ENCODE measurements around the gene WDFY2. TPM values are rescaled to one million over a fixed set of nuclear protein-coding genes. Genes with fewer than 3 reads are reported as not detected.

WDFY2 gene
- total and polyA plus RNA-seq, 2 donors = 3.4 to 7.4 TPM

DNA sequence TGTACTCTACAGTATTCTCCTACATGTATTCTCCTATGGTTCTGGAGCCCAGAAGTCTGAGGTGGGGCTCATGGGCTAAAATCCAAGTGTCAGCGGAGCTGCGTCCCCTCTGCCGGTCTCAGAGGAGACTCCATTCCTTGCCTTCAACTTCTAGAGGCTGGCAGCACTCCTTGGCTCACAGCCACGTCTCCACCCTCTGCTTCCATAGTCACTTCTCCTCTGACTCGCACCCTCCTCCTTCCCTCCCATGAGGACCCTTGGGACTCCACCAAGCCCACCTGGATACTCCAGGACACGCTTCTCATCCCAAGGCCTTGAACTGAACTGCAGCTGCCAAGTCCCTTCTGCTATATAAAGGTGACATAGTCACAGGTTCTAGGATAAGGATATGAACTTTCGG lies 191.9 kb downstream of the WDFY2 start:
- Histone ChIP-seq H3K9me3 (ENCODE audit: control insufficient read depth in 2 of 2, insufficient read depth in 1 of 2, low read length in 1 of 2) (no peaks in the 10 kb centered on the region), H3K27me3 (ENCODE audit: control insufficient read depth in 2 of 2, insufficient read depth in 1 of 2, low read length in 1 of 2) (no peaks in the 10 kb centered on the region), H3K27ac (ENCODE audit: low read depth in 1 of 2, low read length in 1 of 2) (no peak overlapping the region), H3K4me3 (ENCODE audit: low read length in 2 of 2) (no peak overlapping the region), H3K36me3 (ENCODE audit: control insufficient read depth in 2 of 2, insufficient read depth in 2 of 2, low read length in 1 of 2) (peaks cover 0 to 4% of the 10 kb centered on the region in 2 donors), H3K4me1 (ENCODE audit: control insufficient read depth in 2 of 2, insufficient read depth in 2 of 2, low read length in 2 of 2) (no peaks in the 10 kb centered on the region)
- no peak for DNase-seq (ENCODE audit: low read depth in 6 of 9, low spot score in 9 of 9)
- WGBS = 96% methylated on average over 7 of the region's 7 CpGs

DNA sequence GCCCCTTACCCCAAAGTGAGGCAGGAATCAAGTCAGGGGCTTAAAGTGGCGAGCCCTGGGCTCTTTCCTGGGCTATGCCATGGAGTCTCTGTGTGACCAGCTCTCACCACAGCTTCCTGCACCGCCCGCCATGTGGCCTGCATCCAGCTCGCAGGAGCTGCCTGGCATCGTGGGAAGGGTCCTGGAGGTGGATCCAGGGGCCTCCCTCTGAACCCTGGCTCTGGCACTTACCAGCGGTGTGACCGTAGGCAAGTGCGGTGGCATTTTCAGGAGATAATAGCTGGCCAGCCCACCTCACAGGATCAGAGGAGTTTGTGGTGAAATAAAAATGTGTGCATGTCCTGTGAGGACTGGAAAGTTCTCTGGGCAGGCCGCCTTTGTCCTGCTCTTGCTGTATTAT lies 193.7 kb downstream of the WDFY2 start:
- Histone ChIP-seq H3K4me3 (ENCODE audit: low read length in 2 of 2) (no peak overlapping the region), H3K36me3 (ENCODE audit: control insufficient read depth in 2 of 2, insufficient read depth in 2 of 2, low read length in 1 of 2) (no peaks in the 10 kb centered on the region), H3K27me3 (ENCODE audit: control insufficient read depth in 2 of 2, insufficient read depth in 1 of 2, low read length in 1 of 2) (no peaks in the 10 kb centered on the region), H3K4me1 (ENCODE audit: control insufficient read depth in 2 of 2, insufficient read depth in 2 of 2, low read length in 2 of 2) (no peaks in the 10 kb centered on the region), H3K9me3 (ENCODE audit: control insufficient read depth in 2 of 2, insufficient read depth in 1 of 2, low read length in 1 of 2) (no peaks in the 10 kb centered on the region), H3K27ac (ENCODE audit: low read depth in 1 of 2, low read length in 1 of 2) (no peak overlapping the region)
- no peak for DNase-seq (ENCODE audit: low read depth in 6 of 9, low spot score in 9 of 9)
- WGBS = 69% methylated on average over 9 of the region's 9 CpGs

DNA sequence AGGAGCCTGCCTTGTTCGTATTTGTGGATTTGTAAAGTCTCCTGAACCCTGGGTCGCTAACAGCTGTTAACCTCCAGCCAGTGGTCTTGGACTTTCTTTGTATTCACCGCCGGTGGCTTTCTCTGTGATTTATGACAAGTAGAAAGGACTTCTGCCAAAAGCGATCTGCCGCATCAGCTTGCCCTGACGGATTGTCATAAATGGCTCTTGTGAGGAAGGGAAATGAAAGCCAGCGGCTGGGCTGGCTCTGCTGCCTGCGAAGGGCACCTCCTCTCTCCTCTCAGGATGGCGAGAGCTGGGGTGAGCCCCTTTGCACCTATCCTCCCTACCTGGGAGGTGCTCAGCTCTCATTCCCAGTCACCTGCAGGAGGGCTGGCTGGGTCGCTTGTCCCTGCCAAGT lies 194.1 kb downstream of the WDFY2 start:
- DNase-seq (ENCODE audit: low read depth in 6 of 9, low spot score in 9 of 9) = no peak
- H3K4me1 ChIP-seq (ENCODE audit: control insufficient read depth in 2 of 2, insufficient read depth in 2 of 2, low read length in 2 of 2) = no peaks in the 10 kb centered on the region
- H3K36me3 ChIP-seq (ENCODE audit: control insufficient read depth in 2 of 2, insufficient read depth in 2 of 2, low read length in 1 of 2) = no peaks in the 10 kb centered on the region
- H3K27ac ChIP-seq (ENCODE audit: low read depth in 1 of 2, low read length in 1 of 2) = no peak overlapping the region
- no peak overlapping the region for H3K4me3 ChIP-seq (ENCODE audit: low read length in 2 of 2)
- H3K27me3 ChIP-seq (ENCODE audit: control insufficient read depth in 2 of 2, insufficient read depth in 1 of 2, low read length in 1 of 2) = no peaks in the 10 kb centered on the region
- H3K9me3 ChIP-seq (ENCODE audit: control insufficient read depth in 2 of 2, insufficient read depth in 1 of 2, low read length in 1 of 2) = no peaks in the 10 kb centered on the region
- 47% methylated on average over 11 of the region's 11 CpGs for WGBS

DNA sequence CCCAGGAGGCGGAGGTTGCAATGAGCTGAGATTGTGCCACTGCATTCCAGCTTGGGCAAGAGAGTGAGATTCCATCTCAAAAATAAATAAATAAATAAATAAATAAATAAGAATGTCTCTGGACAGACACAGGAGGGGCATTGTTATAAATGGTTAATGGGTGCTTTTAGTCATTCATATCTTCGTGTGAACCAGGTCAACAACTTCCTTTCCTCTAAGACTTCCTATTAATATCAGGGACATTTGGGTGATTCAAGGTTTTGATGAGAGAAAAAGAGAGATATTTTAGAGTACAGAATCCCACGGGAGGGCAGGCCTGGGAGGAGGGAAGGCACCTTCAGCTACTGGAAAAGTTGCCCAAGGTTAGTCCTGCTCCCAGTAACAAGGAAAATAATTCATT lies 195.8 kb downstream of the WDFY2 start:
- H3K27me3 ChIP-seq (ENCODE audit: control insufficient read depth in 2 of 2, insufficient read depth in 1 of 2, low read length in 1 of 2) = no peaks in the 10 kb centered on the region
- no peak overlapping the region for H3K27ac ChIP-seq (ENCODE audit: low read depth in 1 of 2, low read length in 1 of 2)
- no peaks in the 10 kb centered on the region for H3K4me1 ChIP-seq (ENCODE audit: control insufficient read depth in 2 of 2, insufficient read depth in 2 of 2, low read length in 2 of 2)
- no peak overlapping the region for H3K4me3 ChIP-seq (ENCODE audit: low read length in 2 of 2)
- no peaks in the 10 kb centered on the region for H3K9me3 ChIP-seq (ENCODE audit: control insufficient read depth in 2 of 2, insufficient read depth in 1 of 2, low read length in 1 of 2)
- H3K36me3 ChIP-seq (ENCODE audit: control insufficient read depth in 2 of 2, insufficient read depth in 2 of 2, low read length in 1 of 2) = no peaks in the 10 kb centered on the region
- WGBS = 94% methylated on average over 3 of the region's 3 CpGs
- DNase-seq (ENCODE audit: low read depth in 6 of 9, low spot score in 9 of 9) = no peak

DNA sequence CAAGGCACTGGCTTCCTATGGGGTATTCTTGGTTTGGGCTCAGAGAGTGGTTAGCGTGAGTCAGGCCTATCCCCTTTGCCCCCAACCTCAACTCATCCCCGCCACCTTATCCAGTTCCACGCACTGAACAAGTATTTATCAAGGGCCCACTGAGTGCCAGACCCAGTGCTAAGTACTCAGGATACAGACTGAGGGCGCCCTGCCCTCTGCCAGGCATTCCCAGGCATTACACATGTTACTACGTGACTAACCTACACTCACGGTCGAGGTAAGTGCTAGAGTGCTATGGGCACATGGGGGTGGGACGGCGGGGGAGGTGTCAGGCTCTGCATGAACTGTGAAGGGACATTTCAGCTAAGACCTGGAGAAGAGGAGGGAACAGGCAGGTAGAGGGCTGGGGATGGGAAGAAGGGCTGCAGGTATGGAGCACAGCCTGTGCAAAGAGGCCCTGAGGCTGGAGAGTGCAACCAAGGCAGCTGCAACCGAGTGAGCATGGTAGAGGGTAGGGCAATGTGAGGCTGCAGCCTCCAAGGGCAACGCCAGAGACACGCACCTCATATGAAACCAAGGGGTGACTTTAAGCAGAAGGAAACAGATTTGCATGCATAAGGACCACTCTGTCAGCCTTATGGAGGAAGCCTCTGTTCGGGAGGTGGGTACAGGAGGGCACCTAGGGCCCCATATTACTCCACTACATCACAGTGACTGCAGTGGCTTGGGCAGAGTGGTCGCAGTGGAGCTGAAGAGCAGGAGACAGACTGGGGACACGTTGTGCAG lies 197.2 kb downstream of the WDFY2 start:
- Histone ChIP-seq H3K4me1 (ENCODE audit: control insufficient read depth in 2 of 2, insufficient read depth in 2 of 2, low read length in 2 of 2) (no peaks in the 10 kb centered on the region), H3K27ac (ENCODE audit: low read depth in 1 of 2, low read length in 1 of 2) (no peak overlapping the region), H3K27me3 (ENCODE audit: control insufficient read depth in 2 of 2, insufficient read depth in 1 of 2, low read length in 1 of 2) (no peaks in the 10 kb centered on the region), H3K36me3 (ENCODE audit: control insufficient read depth in 2 of 2, insufficient read depth in 2 of 2, low read length in 1 of 2) (no peaks in the 10 kb centered on the region), H3K4me3 (ENCODE audit: low read length in 2 of 2) (no peak overlapping the region), H3K9me3 (ENCODE audit: control insufficient read depth in 2 of 2, insufficient read depth in 1 of 2, low read length in 1 of 2) (no peaks in the 10 kb centered on the region)
- 91% methylated on average over 15 of the region's 15 CpGs for WGBS
- DNase-seq (ENCODE audit: low read depth in 6 of 9, low spot score in 9 of 9) = peak in 1 of 9 donors; percentile 29

DNA sequence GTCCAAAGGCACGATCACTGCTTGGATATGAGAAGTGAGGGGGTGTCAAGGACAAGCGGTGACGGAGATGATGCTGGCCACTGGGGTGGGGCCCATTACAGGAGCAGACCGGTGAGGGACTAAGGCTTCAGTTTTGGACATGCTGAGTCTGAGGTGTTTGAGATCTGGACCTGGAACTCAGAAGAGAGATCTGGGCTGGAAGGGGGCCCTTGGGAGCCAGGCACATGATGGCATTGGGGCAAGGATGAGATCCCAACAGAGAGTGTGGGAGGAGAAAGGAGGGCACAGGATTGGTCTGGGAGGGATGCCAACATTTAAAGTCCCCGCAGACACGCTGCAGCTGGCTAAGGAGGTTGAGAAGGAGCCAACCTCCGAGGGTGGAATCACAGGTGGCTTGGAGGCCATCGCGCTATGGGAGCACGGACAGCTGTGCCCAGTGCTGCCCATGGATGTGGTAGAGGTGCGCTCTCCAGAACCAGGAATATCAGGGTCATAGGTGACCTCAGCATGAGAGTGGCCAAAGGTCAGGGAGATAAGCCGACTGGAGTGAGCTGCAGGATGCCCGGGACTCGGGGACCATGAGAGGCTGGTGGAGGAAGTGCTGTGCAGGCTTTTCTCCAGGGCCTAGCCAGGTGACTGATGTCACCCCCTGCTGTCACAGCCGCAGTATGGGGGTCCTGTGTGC lies 197.9 kb downstream of the WDFY2 start:
- no peak overlapping the region for H3K4me3 ChIP-seq (ENCODE audit: low read length in 2 of 2)
- 97% methylated on average over 15 of the region's 15 CpGs for WGBS
- DNase-seq (ENCODE audit: low read depth in 6 of 9, low spot score in 9 of 9) = no peak
- no peaks in the 10 kb centered on the region for H3K27me3 ChIP-seq (ENCODE audit: control insufficient read depth in 2 of 2, insufficient read depth in 1 of 2, low read length in 1 of 2)
- no peaks in the 10 kb centered on the region for H3K36me3 ChIP-seq (ENCODE audit: control insufficient read depth in 2 of 2, insufficient read depth in 2 of 2, low read length in 1 of 2)
- no peak overlapping the region for H3K27ac ChIP-seq (ENCODE audit: low read depth in 1 of 2, low read length in 1 of 2)
- no peaks in the 10 kb centered on the region for H3K9me3 ChIP-seq (ENCODE audit: control insufficient read depth in 2 of 2, insufficient read depth in 1 of 2, low read length in 1 of 2)
- H3K4me1 ChIP-seq (ENCODE audit: control insufficient read depth in 2 of 2, insufficient read depth in 2 of 2, low read length in 2 of 2) = no peaks in the 10 kb centered on the region

DNA sequence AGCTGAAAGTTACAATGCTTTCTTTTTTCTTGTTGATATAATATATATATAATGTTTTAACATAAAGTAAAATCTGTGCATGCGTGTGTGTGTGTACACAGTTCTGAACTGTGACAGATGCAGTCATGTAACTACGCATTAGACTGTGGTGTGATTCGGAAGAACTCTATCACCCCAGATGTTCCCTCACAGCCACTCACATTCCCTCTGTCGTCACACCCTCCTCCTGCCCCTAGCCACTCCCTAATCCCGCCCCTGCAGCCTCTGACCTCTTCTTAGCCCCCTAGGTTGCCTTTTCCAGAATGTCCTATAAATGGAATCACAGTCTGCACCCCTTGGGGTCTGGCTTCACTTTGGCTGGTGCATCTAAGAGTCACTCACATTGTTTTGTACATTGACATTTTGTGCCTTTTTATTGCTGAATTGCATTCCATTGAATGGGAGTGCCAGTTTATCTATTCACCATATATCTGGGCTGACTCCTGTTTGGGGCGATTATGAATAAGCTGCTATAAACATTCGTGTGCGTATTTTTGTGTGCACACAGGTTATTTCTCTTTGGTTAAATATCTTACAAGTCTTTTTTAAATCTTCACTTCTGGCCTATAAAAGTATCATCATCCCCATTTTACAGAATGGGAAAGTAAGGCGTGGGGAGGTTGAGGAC lies 199.3 kb downstream of the WDFY2 start:
- H3K27me3 ChIP-seq (ENCODE audit: control insufficient read depth in 2 of 2, insufficient read depth in 1 of 2, low read length in 1 of 2) = no peaks in the 10 kb centered on the region
- no peaks in the 10 kb centered on the region for H3K4me1 ChIP-seq (ENCODE audit: control insufficient read depth in 2 of 2, insufficient read depth in 2 of 2, low read length in 2 of 2)
- H3K9me3 ChIP-seq (ENCODE audit: control insufficient read depth in 2 of 2, insufficient read depth in 1 of 2, low read length in 1 of 2) = no peaks in the 10 kb centered on the region
- no peaks in the 10 kb centered on the region for H3K36me3 ChIP-seq (ENCODE audit: control insufficient read depth in 2 of 2, insufficient read depth in 2 of 2, low read length in 1 of 2)
- H3K4me3 ChIP-seq (ENCODE audit: low read length in 2 of 2) = no peak overlapping the region
- DNase-seq (ENCODE audit: low read depth in 6 of 9, low spot score in 9 of 9) = no peak
- WGBS = 97% methylated on average over 9 of the region's 9 CpGs
- no peak overlapping the region for H3K27ac ChIP-seq (ENCODE audit: low read depth in 1 of 2, low read length in 1 of 2)

DNA sequence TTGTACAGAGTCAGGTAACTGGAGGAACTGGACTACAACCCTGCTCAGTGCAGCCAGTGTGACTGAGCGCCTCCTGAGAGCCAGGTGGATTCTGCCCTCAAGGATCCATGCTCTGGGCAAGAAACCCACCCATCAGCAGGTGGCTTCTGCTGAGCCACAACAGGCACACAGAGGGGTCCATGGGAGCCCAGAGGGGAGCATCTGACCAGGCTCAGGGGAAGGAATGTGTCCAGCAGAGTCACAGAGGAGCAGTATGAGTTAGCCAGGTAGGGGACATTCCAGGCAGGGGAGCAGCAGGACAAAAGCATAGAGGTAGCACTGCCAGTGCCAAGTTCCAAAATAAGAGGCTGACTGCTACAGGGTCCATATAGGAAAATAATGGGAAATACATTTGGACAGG lies 199.8 kb downstream of the WDFY2 start:
- Histone ChIP-seq H3K36me3 (ENCODE audit: control insufficient read depth in 2 of 2, insufficient read depth in 2 of 2, low read length in 1 of 2) (no peaks in the 10 kb centered on the region), H3K27ac (ENCODE audit: low read depth in 1 of 2, low read length in 1 of 2) (no peak overlapping the region)
- 100% methylated on average over 1 of the region's 1 CpG for WGBS

DNA sequence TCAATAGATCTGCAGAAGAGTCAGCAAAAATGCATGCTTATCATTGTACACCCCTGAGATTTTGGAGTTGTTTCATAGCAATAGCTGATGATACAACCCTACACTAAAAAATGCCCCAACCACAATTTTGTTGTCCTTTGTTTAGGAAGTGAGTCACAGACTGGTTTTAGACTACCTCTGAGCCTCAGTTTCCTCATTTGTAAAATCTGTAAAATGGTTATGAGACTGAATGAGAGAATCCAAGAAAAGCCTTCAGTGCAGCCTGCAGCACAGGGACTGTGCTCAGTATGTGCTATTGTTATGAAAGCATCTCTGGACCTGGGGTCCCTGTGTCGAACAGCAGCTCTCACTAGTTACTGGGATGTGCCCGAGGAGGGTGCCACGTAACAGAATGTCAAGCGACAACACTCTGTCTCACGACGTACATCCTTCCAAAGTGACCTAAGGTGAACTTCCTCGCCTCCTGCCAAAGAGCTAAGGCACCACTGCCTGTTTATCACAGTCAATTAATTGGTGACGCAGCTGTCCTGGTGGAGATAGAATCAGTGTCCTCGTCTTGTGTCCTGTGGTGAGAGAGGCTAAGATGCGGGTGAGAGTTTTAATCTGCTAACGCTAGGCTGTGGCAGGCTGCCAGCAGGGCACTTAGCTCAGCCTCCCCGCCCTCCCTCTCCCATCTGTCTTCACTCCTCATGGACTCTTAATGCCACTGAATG lies 201.6 kb downstream of the WDFY2 start:
- Histone ChIP-seq H3K4me1 (ENCODE audit: control insufficient read depth in 2 of 2, insufficient read depth in 2 of 2, low read length in 2 of 2) (no peaks in the 10 kb centered on the region), H3K4me3 (ENCODE audit: low read length in 2 of 2) (no peak overlapping the region), H3K27ac (ENCODE audit: low read depth in 1 of 2, low read length in 1 of 2) (no peak overlapping the region), H3K36me3 (ENCODE audit: control insufficient read depth in 2 of 2, insufficient read depth in 2 of 2, low read length in 1 of 2) (no peaks in the 10 kb centered on the region), H3K27me3 (ENCODE audit: control insufficient read depth in 2 of 2, insufficient read depth in 1 of 2, low read length in 1 of 2) (no peaks in the 10 kb centered on the region), H3K9me3 (ENCODE audit: control insufficient read depth in 2 of 2, insufficient read depth in 1 of 2, low read length in 1 of 2) (no peaks in the 10 kb centered on the region)
- DNase-seq (ENCODE audit: low read depth in 6 of 9, low spot score in 9 of 9) = no peak
- 82% methylated on average over 12 of the region's 12 CpGs for WGBS

More for the DNA sequence above, 199.8 kb downstream of the WDFY2 start:
- no peaks in the 10 kb centered on the region for H3K4me1 ChIP-seq (ENCODE audit: control insufficient read depth in 2 of 2, insufficient read depth in 2 of 2, low read length in 2 of 2)
- no peaks in the 10 kb centered on the region for H3K27me3 ChIP-seq (ENCODE audit: control insufficient read depth in 2 of 2, insufficient read depth in 1 of 2, low read length in 1 of 2)
- H3K9me3 ChIP-seq (ENCODE audit: control insufficient read depth in 2 of 2, insufficient read depth in 1 of 2, low read length in 1 of 2) = no peaks in the 10 kb centered on the region
- DNase-seq (ENCODE audit: low read depth in 6 of 9, low spot score in 9 of 9) = no peak
- H3K4me3 ChIP-seq (ENCODE audit: low read length in 2 of 2) = no peak overlapping the region

Measured in thymus (tissue), 11 donors.